Measurements from ENCODE around the gene TMEM8B. TPM values are rescaled to one million over a fixed set of nuclear protein-coding genes. Genes with fewer than 3 reads are reported as not detected.

The TMEM8B gene
- total RNA-seq, 6 experiments from 2014 or later = 8.7 to 15.2 (median 12.0) TPM

- peak within 1 kb of the TSS; percentile 76 for H3K4me3 Mint-ChIP-seq
- TF ChIP-seq CTCF (IDR thresholded peaks at IDR 0.05) = no peak
- no peaks in the 10 kb centered on the region for H3K9me3 Mint-ChIP-seq
- H3K4me1 Mint-ChIP-seq (ENCODE audit: low read depth) = peaks cover 75% of the 10 kb centered on the region
- H3K27ac Mint-ChIP-seq = peak within 1 kb of the TSS; percentile 96
- DNase-seq = peak; percentile 94
- H3K27me3 Mint-ChIP-seq (ENCODE audit: insufficient read depth) = peaks cover 2% of the 10 kb centered on the region
- H3K36me3 Mint-ChIP-seq (ENCODE audit: low read depth) = no peaks in the 10 kb centered on the region
Measured at GRCh38 chr9:35905912-35906679, 77.1 kb downstream of the TMEM8B start, which contains the start of gene HRCT1. Gene HRCT1 (plus strand): TSS chr9:35906202. CDS start chr9:35906288, 86 bp downstream.

- H3K4me1 Mint-ChIP-seq (ENCODE audit: low read depth) = peaks cover 79% of the 10 kb centered on the region
- peak overlapping the region; percentile 76 for H3K4me3 Mint-ChIP-seq
Measured at GRCh38 chr9:35906923-35907699, 78.1 kb downstream of the TMEM8B start.

GRCh38 chr9:35907711-35908503 lies 78.9 kb downstream of the TMEM8B start:
- H3K4me3 Mint-ChIP-seq = peak overlapping the region; percentile 76
- TF ChIP-seq CTCF (IDR thresholded peaks at IDR 0.05) = no peak
- peak overlapping the region; percentile 96 for H3K27ac Mint-ChIP-seq
- DNase-seq = peak; percentile 84
- H3K4me1 Mint-ChIP-seq (ENCODE audit: low read depth) = peaks cover 76% of the 10 kb centered on the region
- no peaks in the 10 kb centered on the region for H3K9me3 Mint-ChIP-seq
- no peaks in the 10 kb centered on the region for H3K36me3 Mint-ChIP-seq (ENCODE audit: low read depth)
- H3K27me3 Mint-ChIP-seq (ENCODE audit: insufficient read depth) = peaks cover 2% of the 10 kb centered on the region

More at GRCh38 chr9:35906923-35907699, 78.1 kb downstream of the TMEM8B start:
- peak; percentile 70 for DNase-seq
- peaks cover 2% of the 10 kb centered on the region for H3K27me3 Mint-ChIP-seq (ENCODE audit: insufficient read depth)
- TF ChIP-seq CTCF (IDR thresholded peaks at IDR 0.05) = no peak
- H3K27ac Mint-ChIP-seq = peak overlapping the region; percentile 96
- no peaks in the 10 kb centered on the region for H3K36me3 Mint-ChIP-seq (ENCODE audit: low read depth)
- H3K9me3 Mint-ChIP-seq = no peaks in the 10 kb centered on the region

GRCh38 chr9:35908504-35909125 lies 79.6 kb downstream of the TMEM8B start:
- H3K9me3 Mint-ChIP-seq = no peaks in the 10 kb centered on the region
- TF ChIP-seq CTCF (IDR thresholded peaks at IDR 0.05) = no peak
- H3K4me3 Mint-ChIP-seq = peak overlapping the region; percentile 76
- DNase-seq = no peak
- H3K27ac Mint-ChIP-seq = peak overlapping the region; percentile 96
- H3K27me3 Mint-ChIP-seq (ENCODE audit: insufficient read depth) = peaks cover 2% of the 10 kb centered on the region
- peaks cover 71% of the 10 kb centered on the region for H3K4me1 Mint-ChIP-seq (ENCODE audit: low read depth)
- H3K36me3 Mint-ChIP-seq (ENCODE audit: low read depth) = no peaks in the 10 kb centered on the region

- H3K4me1 Mint-ChIP-seq (ENCODE audit: low read depth) = peaks cover 67% of the 10 kb centered on the region
- H3K27ac Mint-ChIP-seq = peak within 1 kb of the TSS; percentile 96
- peak within 1 kb of the TSS; percentile 76 for H3K4me3 Mint-ChIP-seq
- DNase-seq = no peak
- no peak for TF ChIP-seq CTCF (IDR thresholded peaks at IDR 0.05)
- no peaks in the 10 kb centered on the region for H3K36me3 Mint-ChIP-seq (ENCODE audit: low read depth)
- no peaks in the 10 kb centered on the region for H3K9me3 Mint-ChIP-seq
- H3K27me3 Mint-ChIP-seq (ENCODE audit: insufficient read depth) = peaks cover 2% of the 10 kb centered on the region
Measured at GRCh38 chr9:35909274-35909673, 80.2 kb downstream of the TMEM8B start, which contains the start of gene SPAAR. Gene SPAAR (plus strand): TSS chr9:35909490. CDS start chr9:35910464, 974 bp downstream.
